ENCODE measurements around the gene TMEM217. TPM values are rescaled to one million over a fixed set of nuclear protein-coding genes. Genes with fewer than 3 reads are reported as not detected.

Gene TMEM217
- total and polyA plus RNA-seq, 2 of the 8 experiments (the other 6 are each of a cell fraction or from before 2014, with no cell fraction given), result 0.60 to 1.1 TPM

DNA sequence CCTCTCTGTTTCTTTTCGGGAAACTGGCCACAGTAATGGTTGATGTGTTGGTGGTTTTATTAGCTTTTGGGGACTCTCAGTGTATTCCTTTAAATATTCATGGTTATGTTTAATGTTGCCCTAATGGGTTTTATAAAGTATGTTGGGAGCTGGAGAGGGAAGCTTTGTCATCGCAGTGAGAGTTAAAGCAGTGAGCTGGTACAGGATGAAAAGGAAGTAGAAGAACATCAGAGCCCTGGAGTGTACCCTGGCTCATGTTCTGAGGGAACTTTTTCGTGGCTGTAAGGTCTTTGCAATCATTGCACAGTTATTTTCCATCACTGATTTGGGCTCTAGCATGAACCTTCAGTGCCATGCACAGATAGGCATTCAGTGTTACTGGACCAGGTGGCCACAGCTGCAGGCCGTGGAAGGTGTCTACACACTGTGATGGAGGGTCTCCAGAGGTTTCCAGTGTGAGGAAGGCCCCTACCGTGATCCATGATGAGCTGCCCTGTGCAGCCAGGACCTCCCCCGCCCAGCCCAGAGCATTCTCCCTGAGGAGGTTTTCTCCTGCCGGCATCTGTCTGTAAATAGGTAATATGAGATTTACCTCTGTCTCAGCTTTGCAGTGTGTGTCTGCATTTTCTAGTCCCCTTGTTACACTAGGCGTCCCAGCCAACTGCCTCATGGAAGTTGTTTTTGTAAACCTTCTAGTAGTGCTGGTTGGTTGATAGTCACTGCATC is 22.4 kb upstream of the TMEM217 start (continued):
- TF ChIP-seq NRF1 (IDR thresholded peaks at IDR 0.05; ENCODE audit: low read depth, low read length) (no peak), SIN3A (conservative IDR thresholded peaks at IDR 0.05 in 1 of 2, IDR thresholded peaks at IDR 0.05 in 1 of 2; ENCODE audit: low read depth in 1 of 2, low read length in 2 of 2) (no peak), SIX5 (IDR thresholded peaks at IDR 0.05; ENCODE audit: low read depth, low read length) (no peak), CBX8 (IDR thresholded peaks at IDR 0.05; ENCODE audit: borderline replicate concordance, low read depth, low read length) (no peak), FOSL1 (IDR thresholded peaks at IDR 0.05; ENCODE audit: insufficient read depth, low read depth, low read length) (no peak), JUND (IDR thresholded peaks at IDR 0.05; ENCODE audit: low read length) (no peak)
- TF ChIP-seq, protein P1, sequence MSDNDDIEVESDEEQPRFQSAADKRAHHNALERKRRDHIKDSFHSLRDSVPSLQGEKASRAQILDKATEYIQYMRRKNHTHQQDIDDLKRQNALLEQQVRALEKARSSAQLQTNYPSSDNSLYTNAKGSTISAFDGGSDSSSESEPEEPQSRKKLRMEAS (IDR thresholded peaks at IDR 0.05), result no peak
